WERI-Rb-1 (cell line): ENCODE measurements around the gene SPON1.
A peak's percentile ranks its signal among the peaks of the same experiment; 100 is the strongest.
"Not testable (repeated sequence)": the region's sequence is repeated elsewhere in the genome, so short reads cannot be mapped to it uniquely, and the experiment has no call there.

Experiments used
- DNase-seq: peaks from one replicate; pipeline ENCODE4 v3.0.0-alpha.2; 2020
- H3K27ac ChIP-seq: fragments of 250-450 bp; sonication (Bioruptor Pico); 2 replicates; pipeline ENCODE4 v1.5.1; 2020; ENCODE audit warnings: mild to moderate bottlenecking, moderate library complexity
- H3K27me3 ChIP-seq: fragments of 250-450 bp; sonication (Bioruptor Pico); 2 replicates; pipeline ENCODE4 v1.5.1; 2021; ENCODE audit warnings: mild to moderate bottlenecking, low read depth, moderate library complexity; ENCODE audit not compliant: insufficient read depth, severe bottlenecking
- H3K36me3 ChIP-seq: fragments of 250-450 bp; sonication (Bioruptor Pico); 2 replicates; pipeline ENCODE4 v1.5.1; 2020; ENCODE audit warnings: mild to moderate bottlenecking, moderate library complexity
- H3K4me3 ChIP-seq: 2 replicates; pipeline ENCODE4 v1.5.1; 2011; ENCODE audit warnings: low read depth, mild to moderate bottlenecking, control low read depth, low read length
- H3K9me3 ChIP-seq: fragments of 250-450 bp; sonication (Bioruptor Pico); 2 replicates; pipeline ENCODE4 v1.5.1; 2021; ENCODE audit warnings: mild to moderate bottlenecking, moderate library complexity; ENCODE audit not compliant: severe bottlenecking
- CTCF ChIP-seq: IDR thresholded peaks from 2 replicates; pipeline ENCODE4 v1.5.1; 2011; ENCODE audit warnings: low read depth, mild to moderate bottlenecking, control low read depth, inconsistent platforms, low read length

The SPON1 gene

GRCh38 chr11:14079011-14079410 is 116.5 kb downstream of the SPON1 start:
- H3K27me3 ChIP-seq, result no peaks in the 10 kb centered on the region
- no peaks in the 10 kb centered on the region for H3K9me3 ChIP-seq
- H3K27ac ChIP-seq, result no peak overlapping the region
- no peaks in the 10 kb centered on the region for H3K36me3 ChIP-seq
- TF ChIP-seq CTCF, result no peak
- H3K4me3 ChIP-seq, result no peak overlapping the region
- no peak for DNase-seq

GRCh38 chr11:14079797-14080196 is 117.3 kb downstream of the SPON1 start:
- Histone ChIP-seq H3K27ac (no peak overlapping the region), H3K27me3 (no peaks in the 10 kb centered on the region), H3K9me3 (no peaks in the 10 kb centered on the region), H3K36me3 (no peaks in the 10 kb centered on the region), H3K4me3 (no peak overlapping the region)
- no peak for DNase-seq
- no peak for TF ChIP-seq CTCF

- no peak for TF ChIP-seq CTCF
- H3K36me3 ChIP-seq, result no peaks in the 10 kb centered on the region
- H3K9me3 ChIP-seq, result no peaks in the 10 kb centered on the region
- DNase-seq, result no peak
- no peak overlapping the region for H3K4me3 ChIP-seq
- no peaks in the 10 kb centered on the region for H3K27me3 ChIP-seq
- no peak overlapping the region for H3K27ac ChIP-seq
These were observed 119.2 kb downstream of the SPON1 start for GRCh38 chr11:14081581-14082231.

GRCh38 chr11:14082338-14082737 is 119.8 kb downstream of the SPON1 start:
- DNase-seq, result no peak
- Histone ChIP-seq H3K9me3 (no peaks in the 10 kb centered on the region), H3K27ac (no peak overlapping the region), H3K36me3 (no peaks in the 10 kb centered on the region), H3K4me3 (no peak overlapping the region), H3K27me3 (no peaks in the 10 kb centered on the region)
- no peak for TF ChIP-seq CTCF

- not testable (repeated sequence) for H3K9me3 ChIP-seq, H3K4me3 ChIP-seq, H3K27ac ChIP-seq, DNase-seq, H3K27me3 ChIP-seq, H3K36me3 ChIP-seq
These were observed 126.3 kb downstream of the SPON1 start for GRCh38 chr11:14088861-14089260.

- Histone ChIP-seq H3K36me3 (no peaks in the 10 kb centered on the region), H3K9me3 (peaks cover 2% of the 10 kb centered on the region), H3K27ac (no peak overlapping the region), H3K4me3 (no peak overlapping the region), H3K27me3 (no peaks in the 10 kb centered on the region)
- DNase-seq, result peak; percentile 16
- TF ChIP-seq CTCF, result no peak
These were observed 127.4 kb downstream of the SPON1 start for GRCh38 chr11:14089690-14090462.

GRCh38 chr11:14090631-14091030 is 128.1 kb downstream of the SPON1 start:
- H3K4me3 ChIP-seq, H3K27ac ChIP-seq, DNase-seq, H3K9me3 ChIP-seq, H3K36me3 ChIP-seq, H3K27me3 ChIP-seq: not testable (repeated sequence)
